ENCODE results near the gene MYO3A. TPM values are rescaled to one million over a fixed set of nuclear protein-coding genes. Genes with fewer than 3 reads are reported as not detected.

Gene MYO3A
- not detected in 2 replicates for total RNA-seq (2014; rRNA removed; shearing (Covaris generic))

DNA sequence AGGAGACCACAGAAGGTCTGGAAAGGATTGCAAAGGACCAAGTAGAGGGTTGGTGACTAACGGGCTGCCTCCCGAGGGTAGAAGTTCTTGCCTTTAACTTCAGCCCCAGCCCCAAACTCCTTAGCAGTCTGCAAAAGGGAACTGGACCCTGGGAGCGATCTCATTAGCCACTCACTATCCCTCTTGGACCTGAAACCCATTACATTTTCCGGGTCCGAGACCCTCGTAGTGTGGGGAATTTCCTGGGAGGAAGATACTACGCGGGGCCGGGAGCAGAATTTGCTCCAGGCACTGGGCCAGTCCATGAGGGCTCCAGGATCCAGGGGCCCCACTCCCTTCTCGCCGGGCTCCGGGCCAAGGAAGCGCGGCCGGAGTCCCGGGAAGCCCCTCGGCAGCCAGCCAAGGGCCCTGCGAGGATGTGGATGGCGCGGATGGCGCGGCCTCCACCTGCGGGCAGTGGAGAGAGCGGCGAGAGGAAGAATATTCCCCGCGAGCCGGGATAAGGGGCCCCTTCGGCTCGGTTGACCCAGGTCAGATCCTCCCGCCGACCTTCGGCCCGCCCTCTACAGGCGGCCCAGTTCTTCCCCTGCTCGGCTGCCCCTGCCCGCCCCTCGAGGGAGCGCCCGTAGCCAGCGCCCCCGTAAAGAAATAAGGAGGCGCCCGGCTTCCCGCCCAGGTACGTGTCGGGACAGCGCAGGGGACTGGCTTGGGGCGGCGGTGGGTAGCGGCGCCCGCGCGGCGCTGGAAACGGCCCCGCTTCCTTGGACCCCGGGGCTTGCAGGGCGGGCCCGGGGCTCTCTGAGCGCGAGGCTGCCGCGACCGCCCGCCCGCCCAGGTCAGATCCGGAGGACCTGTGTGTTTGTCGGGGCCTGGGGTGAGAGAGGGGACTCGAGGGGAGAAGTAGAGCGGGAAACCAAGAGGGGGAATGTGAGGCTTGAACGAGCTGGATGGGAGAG is at the start of gene MYO3A:
TSS of gene MYO3A (plus strand) at position 577 of the 956 bp plus-strand sequence. CDS start 17,882 bp downstream, outside the sequence.
- DNase-seq (ENCODE audit: low read depth) = no peak

- DNase-seq (ENCODE audit: low read depth) = no peak
Observed at GRCh38 chr10:25888627-25889026, 45.4 kb upstream of the MYO3A start.

GRCh38 chr10:25890995-25891394 is 43.0 kb upstream of the MYO3A start:
- no peak for DNase-seq (ENCODE audit: low read depth)

DNA sequence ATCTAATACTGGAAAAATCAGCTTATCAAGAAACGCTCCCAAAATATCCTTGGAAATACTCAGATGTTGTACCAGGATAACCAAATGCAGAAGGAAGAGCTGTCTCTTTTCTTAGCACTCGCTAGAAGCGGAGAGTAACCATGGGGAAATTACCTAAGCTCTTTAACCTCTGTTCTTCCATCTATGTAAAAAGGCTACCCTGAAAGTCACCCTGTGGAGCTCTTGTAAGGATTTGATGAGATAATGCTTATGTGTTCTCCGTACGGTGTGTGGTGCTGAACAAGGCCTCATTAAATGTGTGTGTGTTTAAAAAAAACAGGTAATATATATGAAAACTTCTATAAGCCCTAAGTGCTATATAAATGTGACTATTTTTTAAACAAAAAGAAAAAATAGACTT is 38.2 kb upstream of the MYO3A start:
- no peak for DNase-seq (ENCODE audit: low read depth)

- no peak for DNase-seq (ENCODE audit: low read depth)
Observed at GRCh38 chr10:25896421-25896820, 37.6 kb upstream of the MYO3A start.

DNA sequence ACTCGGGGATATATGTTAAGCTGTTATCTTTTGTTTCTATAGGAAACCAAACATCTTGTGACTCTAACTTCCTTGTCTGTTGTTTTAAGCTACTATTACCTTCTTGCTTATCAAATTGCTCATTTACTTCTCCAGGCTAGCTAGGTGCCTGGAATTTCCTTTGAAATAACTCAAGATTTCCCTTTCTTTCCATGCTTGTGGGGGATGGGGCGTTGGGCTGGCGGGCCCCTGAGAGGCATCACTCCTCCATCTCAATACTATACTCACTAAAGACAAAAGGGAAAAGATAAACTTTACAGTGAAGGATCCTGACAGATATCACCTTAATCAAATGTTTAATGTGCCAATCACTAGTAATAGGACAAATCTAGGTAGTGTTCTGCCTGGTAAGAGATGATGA is 34.7 kb upstream of the MYO3A start:
- no peak for DNase-seq (ENCODE audit: low read depth)

- no peak for DNase-seq (ENCODE audit: low read depth)
Observed at GRCh38 chr10:25901199-25901598, 32.8 kb upstream of the MYO3A start.

GRCh38 chr10:25902002-25902401 is 32.0 kb upstream of the MYO3A start:
- no peak for DNase-seq (ENCODE audit: low read depth)

DNA sequence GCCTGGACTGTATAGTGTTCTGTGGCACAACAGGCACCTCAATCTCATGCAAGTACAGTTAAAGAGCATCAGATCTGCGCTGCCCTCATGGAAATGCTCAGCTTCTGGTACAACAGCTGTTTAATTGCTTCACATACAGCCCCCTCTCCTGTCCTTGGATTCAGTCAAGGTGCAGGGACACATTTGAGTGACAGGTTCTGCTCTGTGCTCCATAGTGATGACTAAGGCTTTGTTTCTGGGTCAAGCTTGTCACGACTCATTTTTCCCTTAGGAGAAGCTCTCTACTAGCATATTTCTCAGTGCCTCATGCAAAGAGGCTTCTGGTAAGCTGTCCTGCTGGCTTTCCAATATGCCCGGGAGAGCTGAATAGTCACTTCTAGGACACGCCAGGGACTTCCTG is 26.8 kb upstream of the MYO3A start:
- no peak for DNase-seq (ENCODE audit: low read depth)

GRCh38 chr10:25912866-25913265 is 21.2 kb upstream of the MYO3A start:
- no peak for DNase-seq (ENCODE audit: low read depth)

- no peak for DNase-seq (ENCODE audit: low read depth)
Observed at GRCh38 chr10:25914776-25915175, 19.3 kb upstream of the MYO3A start.

- DNase-seq (ENCODE audit: low read depth) = no peak
Observed at GRCh38 chr10:25934621-25935139, 651 bp downstream of the MYO3A start.

GRCh38 chr10:25938405-25938804 is 4.4 kb downstream of the MYO3A start:
- no peak for DNase-seq (ENCODE audit: low read depth)

- DNase-seq (ENCODE audit: low read depth) = no peak
Observed at GRCh38 chr10:25944771-25945170, 10.7 kb downstream of the MYO3A start.

- DNase-seq (ENCODE audit: low read depth) = no peak
Observed at GRCh38 chr10:25952857-25953256, 18.8 kb downstream of the MYO3A start.

GRCh38 chr10:25954851-25955250 is 20.8 kb downstream of the MYO3A start:
- no peak for DNase-seq (ENCODE audit: low read depth)

DNA sequence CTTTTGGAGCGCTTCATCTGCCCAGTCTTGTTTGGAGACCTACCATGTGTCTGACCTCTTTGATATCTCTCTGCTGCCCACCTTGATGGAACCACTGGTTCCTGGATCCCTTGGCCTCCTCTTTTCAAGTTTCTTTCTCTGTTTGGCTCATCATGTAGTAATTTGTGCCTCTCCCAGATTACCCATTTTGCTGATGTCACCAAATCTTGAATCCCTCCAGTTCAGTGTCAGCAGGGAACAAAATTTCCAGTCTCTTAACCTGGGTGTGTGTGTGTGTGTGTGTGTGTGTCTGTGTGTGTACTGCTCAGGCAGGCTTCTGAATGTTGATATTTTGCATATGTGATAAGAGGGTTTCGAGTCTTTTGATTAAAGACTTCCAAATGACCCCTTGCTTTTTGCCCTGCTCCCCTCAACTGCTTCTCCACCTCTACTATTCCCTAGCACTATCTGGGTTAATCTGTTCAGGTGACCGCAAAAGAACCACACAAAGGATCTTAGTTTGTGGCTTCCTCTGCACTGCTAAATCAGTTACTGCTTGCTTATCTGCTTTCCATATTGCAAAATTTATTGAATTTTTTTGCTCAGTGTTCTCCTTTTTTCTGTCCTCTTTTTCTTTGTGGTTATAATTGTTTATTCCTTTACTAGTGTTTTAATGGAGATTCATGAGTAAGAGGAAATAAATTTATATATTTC is 25.7 kb downstream of the MYO3A start:
- no peak for DNase-seq (ENCODE audit: low read depth)

- no peak for DNase-seq (ENCODE audit: low read depth)
Observed at GRCh38 chr10:25965584-25965983, 31.6 kb downstream of the MYO3A start.

DNA sequence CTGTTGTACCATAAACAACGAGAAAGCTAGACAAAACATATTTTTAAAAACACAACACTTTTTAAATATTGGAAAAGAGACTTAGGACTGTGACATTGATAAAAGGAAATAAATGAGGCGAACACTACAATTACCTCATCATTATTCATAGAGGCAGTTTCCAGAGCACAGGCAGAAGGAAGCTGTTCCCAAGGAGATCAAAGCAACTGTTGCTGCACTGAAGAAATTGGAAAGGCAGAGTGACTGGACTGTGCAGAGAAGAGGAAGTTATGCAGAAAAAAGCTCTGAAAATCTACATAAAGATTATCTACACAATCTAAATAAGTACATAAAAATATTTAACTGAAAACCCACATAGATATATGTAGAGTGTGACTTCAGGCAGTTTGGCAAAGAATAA is 32.8 kb downstream of the MYO3A start:
- no peak for DNase-seq (ENCODE audit: low read depth)

DNA sequence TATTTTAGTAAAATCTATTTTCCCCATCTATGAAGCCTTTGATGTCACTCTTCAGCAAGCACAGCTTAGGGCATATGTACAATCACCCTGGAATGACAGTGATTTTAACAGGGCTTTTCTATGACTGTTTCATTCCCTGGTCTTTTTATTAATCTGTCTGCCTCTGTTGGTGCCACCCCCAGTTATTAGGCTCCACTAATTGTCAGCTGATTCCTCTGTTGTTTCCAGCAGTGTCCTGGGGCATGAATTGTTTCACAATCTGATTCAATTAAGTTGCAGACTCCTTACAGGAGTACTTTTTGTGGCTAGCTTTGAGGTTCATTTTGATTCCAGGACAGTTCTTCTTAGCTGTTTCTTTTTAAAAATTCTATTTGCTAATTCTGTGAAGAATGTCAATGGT is 38.6 kb downstream of the MYO3A start:
- DNase-seq (ENCODE audit: low read depth) = no peak

DNA sequence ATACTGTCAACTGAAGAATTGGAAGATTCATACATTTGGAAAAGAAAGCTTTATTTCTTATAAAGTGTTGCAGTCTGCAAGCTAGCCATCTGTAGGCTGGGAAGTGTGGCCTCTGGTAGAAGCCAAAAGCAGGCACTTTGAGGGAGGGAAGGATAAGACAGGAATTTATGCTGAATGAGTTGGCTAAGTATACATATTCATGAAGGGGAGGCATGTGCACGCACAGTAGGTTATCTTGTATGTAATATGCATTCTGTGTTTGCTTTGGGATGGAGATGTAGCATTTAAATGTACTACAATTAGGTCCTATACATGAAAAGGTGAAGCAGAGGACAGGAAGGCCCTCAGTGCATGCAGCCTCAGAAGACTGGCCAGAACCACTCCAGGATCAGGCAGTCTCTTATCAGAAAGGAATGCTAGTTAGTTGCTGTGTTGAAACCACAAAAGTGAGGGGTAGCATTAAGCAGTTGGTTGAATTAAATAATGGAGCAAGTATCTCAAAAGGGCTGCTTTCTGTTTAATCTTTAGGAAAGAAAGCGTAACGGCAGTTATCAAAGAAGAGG is 40.9 kb downstream of the MYO3A start:
- no peak for DNase-seq (ENCODE audit: low read depth)

- DNase-seq (ENCODE audit: low read depth) = no peak
Observed at GRCh38 chr10:25978771-25979170, 44.7 kb downstream of the MYO3A start.
